Transverse colon (tissue), 3 donors: ENCODE measurements around the gene STIM1.

ENCODE experiments used
- CTCF ChIP-seq, 5 experiments: fragments of 200-600 bp in 3 of 5; fragments of 450-650 bp in 2 of 5; sonication (generic) in 3 of 5; IDR thresholded peaks; 1 replicate in 2 of 5; 2 replicates in 3 of 5; pipeline ENCODE4 v1.5.1; 2016 to 2017; ENCODE audit warnings: antibody characterized with exemption in 5 of 5, inconsistent platforms in 3 of 5, mild to moderate bottlenecking in 2 of 5, moderate library complexity in 1 of 5
- POLR2A ChIP-seq: fragments of 450-650 bp; IDR thresholded peaks from one replicate; pipeline ENCODE4 v1.6.1; 2016; ENCODE audit warnings: antibody characterized with exemption, mild to moderate bottlenecking, moderate library complexity

GRCh38 chr11:3890806-3891205 lies 35.3 kb downstream of the STIM1 start:
- TF ChIP-seq CTCF (IDR thresholded peaks at IDR 0.05) (no peak), POLR2A (no peak)
